Measurements from ENCODE around the gene ABRACL. TPM values are rescaled to one million over a fixed set of nuclear protein-coding genes. Genes with fewer than 3 reads are reported as not detected.

The ABRACL gene
- total RNA-seq, 2 experiments from 2014 or later, result 147 to 155 TPM

DNA sequence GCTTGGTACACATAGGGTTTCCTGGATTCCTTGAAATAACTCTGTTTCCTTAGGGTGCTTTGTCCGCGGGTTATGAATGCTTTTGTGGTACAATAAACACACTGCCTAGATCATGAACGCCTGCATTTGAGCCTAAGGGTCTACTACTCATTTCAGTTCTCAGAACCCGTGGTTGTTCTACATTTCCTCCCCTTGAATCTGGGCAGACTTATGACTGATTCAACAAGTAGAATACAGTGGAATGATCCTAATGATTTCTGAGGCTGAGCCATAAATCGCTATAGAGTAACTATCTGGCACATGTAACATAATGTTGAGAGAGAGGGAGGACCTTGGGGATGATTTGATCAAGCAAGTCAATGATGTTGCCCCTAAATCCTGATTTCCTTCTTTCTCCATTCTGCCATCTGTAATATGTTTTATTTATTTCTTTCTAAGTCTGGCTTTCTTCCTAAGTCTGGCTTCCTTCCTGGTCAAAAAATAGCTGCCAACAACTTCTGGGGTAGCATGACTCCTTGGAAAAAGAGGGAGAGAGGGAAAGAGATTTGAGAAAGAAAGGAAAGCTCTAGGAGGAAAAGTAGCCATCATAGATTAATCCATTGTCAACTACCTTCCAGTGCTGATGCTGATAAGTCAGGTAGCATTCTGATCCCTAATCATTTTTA lies 23.0 kb downstream of the ABRACL start:
- ATAC-seq (peak; percentile 17), DNase-seq (no peak)
- TF ChIP-seq, protein P1, sequence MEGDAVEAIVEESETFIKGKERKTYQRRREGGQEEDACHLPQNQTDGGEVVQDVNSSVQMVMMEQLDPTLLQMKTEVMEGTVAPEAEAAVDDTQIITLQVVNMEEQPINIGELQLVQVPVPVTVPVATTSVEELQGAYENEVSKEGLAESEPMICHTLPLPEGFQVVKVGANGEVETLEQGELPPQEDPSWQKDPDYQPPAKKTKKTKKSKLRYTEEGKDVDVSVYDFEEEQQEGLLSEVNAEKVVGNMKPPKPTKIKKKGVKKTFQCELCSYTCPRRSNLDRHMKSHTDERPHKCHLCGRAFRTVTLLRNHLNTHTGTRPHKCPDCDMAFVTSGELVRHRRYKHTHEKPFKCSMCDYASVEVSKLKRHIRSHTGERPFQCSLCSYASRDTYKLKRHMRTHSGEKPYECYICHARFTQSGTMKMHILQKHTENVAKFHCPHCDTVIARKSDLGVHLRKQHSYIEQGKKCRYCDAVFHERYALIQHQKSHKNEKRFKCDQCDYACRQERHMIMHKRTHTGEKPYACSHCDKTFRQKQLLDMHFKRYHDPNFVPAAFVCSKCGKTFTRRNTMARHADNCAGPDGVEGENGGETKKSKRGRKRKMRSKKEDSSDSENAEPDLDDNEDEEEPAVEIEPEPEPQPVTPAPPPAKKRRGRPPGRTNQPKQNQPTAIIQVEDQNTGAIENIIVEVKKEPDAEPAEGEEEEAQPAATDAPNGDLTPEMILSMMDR (IDR thresholded peaks at IDR 0.05), result no peak
- peaks cover 4% of the 10 kb centered on the region for H3K9me3 Mint-ChIP-seq
- peaks cover 6% of the 10 kb centered on the region for H3K4me1 Mint-ChIP-seq (ENCODE audit: low read depth)
- H3K4me3 Mint-ChIP-seq, result no peak overlapping the region
- no peak overlapping the region for H3K27ac Mint-ChIP-seq
- ChIA-PET POLR2A (interaction anchor here (0.6 kb wide), 1 partner anchor 485 kb away, joined by 3 read pairs; no protein-coding TSS in a partner anchor), CTCF (no interaction called here)
- no peaks in the 10 kb centered on the region for H3K36me3 Mint-ChIP-seq (ENCODE audit: low read depth)
- H3K27me3 Mint-ChIP-seq, result peaks cover 1% of the 10 kb centered on the region
- intact Hi-C loops (cut with micrococcal nuclease), result no loop called here

DNA sequence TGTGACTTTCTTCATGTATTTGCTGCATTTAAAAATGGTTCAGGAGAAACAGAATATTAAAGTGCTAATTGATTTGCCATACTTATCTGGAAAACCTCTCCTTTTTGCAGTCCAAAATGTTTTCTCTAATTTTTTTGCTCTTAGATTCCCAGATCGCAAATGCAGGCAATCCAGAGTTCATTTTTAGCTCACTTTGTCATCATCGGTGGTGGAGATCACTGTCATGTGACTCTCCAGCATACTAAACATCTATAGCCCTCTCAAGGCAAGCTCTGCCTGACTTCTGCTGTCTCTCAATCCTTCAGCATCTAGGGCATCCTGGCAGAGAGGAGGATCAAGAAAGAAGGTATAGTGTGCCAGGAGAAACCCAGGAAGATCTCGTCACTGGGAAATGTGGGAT lies 24.8 kb downstream of the ABRACL start:
- POLR2A ChIA-PET, result interaction anchor here (1.4 kb wide), 1 partner anchor 24 kb away, joined by 3 read pairs; no protein-coding TSS in a partner anchor
- H3K4me3 Mint-ChIP-seq, result no peak overlapping the region
- CTCF ChIA-PET, result no interaction called here
- DNase-seq (no peak), ATAC-seq (no peak)
- TF ChIP-seq, protein P1 (IDR thresholded peaks at IDR 0.05), result no peak
- H3K4me1 Mint-ChIP-seq (ENCODE audit: low read depth), result peaks cover 6% of the 10 kb centered on the region
- H3K36me3 Mint-ChIP-seq (ENCODE audit: low read depth), result no peaks in the 10 kb centered on the region
- peaks cover 1% of the 10 kb centered on the region for H3K27me3 Mint-ChIP-seq
- intact Hi-C loops (cut with micrococcal nuclease), result no loop called here
- peaks cover 4% of the 10 kb centered on the region for H3K9me3 Mint-ChIP-seq
- H3K27ac Mint-ChIP-seq, result no peak overlapping the region

DNA sequence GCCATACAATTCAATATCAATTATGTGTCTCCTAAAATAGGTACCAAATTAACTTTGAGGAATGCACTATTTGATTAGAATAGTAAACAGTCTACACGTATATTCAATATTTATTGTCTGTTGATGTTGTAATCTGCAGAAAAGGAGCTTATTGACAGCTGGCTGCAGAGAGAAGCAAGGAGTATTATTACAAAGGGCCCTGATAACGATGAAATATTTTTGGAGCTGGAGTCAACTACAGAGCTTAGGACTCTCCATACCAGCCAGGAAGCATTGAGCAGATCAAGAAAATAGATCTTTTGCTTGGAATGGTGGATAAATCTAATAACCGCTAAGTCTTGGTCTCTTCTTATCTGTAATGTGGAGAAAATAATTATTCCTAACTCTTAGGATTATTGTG lies 25.5 kb downstream of the ABRACL start:
- intact Hi-C loops (cut with micrococcal nuclease), result no loop called here
- H3K4me1 Mint-ChIP-seq (ENCODE audit: low read depth), result peaks cover 4% of the 10 kb centered on the region
- ChIA-PET CTCF (no interaction called here), POLR2A (no interaction called here)
- TF ChIP-seq, protein P1 (IDR thresholded peaks at IDR 0.05), result no peak
- ATAC-seq (no peak), DNase-seq (no peak)
- H3K27me3 Mint-ChIP-seq, result peaks cover 1% of the 10 kb centered on the region
- H3K9me3 Mint-ChIP-seq, result peaks cover 4% of the 10 kb centered on the region
- H3K27ac Mint-ChIP-seq, result no peak overlapping the region
- no peak overlapping the region for H3K4me3 Mint-ChIP-seq
- no peaks in the 10 kb centered on the region for H3K36me3 Mint-ChIP-seq (ENCODE audit: low read depth)

DNA sequence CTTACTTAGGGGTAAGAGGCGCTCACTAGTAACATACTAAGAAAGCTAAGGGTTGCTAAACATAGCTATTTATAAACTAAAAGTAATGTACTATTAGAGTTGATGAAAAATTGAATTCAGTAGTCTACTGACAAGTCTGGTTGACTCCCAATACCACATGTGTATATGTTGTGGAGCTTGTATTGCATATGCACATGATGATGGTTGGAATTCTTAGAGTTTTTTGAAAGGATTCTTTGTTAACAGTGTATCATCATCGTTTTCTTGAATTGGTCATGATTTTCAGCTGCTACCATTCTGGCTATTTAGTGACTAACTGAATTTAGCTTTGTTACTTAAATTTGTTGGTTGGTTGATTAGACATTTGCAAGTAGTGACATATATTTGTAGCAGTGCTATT lies 27.2 kb downstream of the ABRACL start:
- Mint-ChIP-seq H3K9me3 (no peaks in the 10 kb centered on the region), H3K27me3 (peaks cover 1% of the 10 kb centered on the region), H3K4me1 (ENCODE audit: low read depth) (peaks cover 9% of the 10 kb centered on the region), H3K4me3 (no peak overlapping the region), H3K27ac (no peak overlapping the region), H3K36me3 (ENCODE audit: low read depth) (no peaks in the 10 kb centered on the region)
- CTCF ChIA-PET, result interaction anchor here (1.2 kb wide), 1 partner anchor 45 kb away, joined by 3 read pairs; no protein-coding TSS in a partner anchor
- ATAC-seq, result no peak
- no peak for DNase-seq
- TF ChIP-seq, protein P1 (IDR thresholded peaks at IDR 0.05), result no peak
- POLR2A ChIA-PET, result interaction anchor here (1.8 kb wide), 1 partner anchor 17 kb away, joined by 8 read pairs; no protein-coding TSS in a partner anchor
- intact Hi-C loops (cut with micrococcal nuclease), result no loop called here

DNA sequence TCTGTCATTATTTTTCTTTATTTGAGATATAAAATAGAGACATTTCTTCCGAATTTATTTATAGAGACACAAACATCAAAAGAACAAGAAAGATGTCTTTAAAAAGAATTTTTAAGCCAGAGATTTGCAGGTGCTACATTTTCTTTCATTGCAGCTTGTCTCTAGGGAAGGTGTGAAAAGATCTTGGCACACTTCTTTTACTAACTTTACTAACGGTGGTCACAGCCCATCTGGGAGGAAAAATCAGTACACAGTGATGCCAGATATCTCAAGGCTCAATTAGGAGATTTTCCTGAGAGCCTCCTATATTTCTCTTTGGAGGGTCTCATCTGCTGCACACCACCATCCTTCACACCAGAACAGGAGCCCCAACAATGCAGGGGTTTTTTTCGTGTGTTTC lies 29.5 kb downstream of the ABRACL start:
- no peak for ATAC-seq
- ChIA-PET POLR2A (interaction anchor here (0.6 kb wide), 1 partner anchor 14 kb away, joined by 3 read pairs; no protein-coding TSS in a partner anchor), CTCF (no interaction called here)
- Mint-ChIP-seq H3K27ac (no peak overlapping the region), H3K4me3 (no peak overlapping the region), H3K27me3 (no peaks in the 10 kb centered on the region), H3K9me3 (no peaks in the 10 kb centered on the region), H3K36me3 (ENCODE audit: low read depth) (no peaks in the 10 kb centered on the region), H3K4me1 (ENCODE audit: low read depth) (peaks cover 11% of the 10 kb centered on the region)
- TF ChIP-seq, protein P1 (IDR thresholded peaks at IDR 0.05), result no peak
- intact Hi-C loops (cut with micrococcal nuclease), result no loop called here
- DNase-seq, result no peak
